Osteoblast (primary cell): ENCODE results near the gene LCN12. TPM values are rescaled to one million over a fixed set of nuclear protein-coding genes. Genes with fewer than 3 reads are reported as not detected.

Experiments
- DNase-seq: peaks from one replicate; pipeline ENCODE4 v3.0.0; 2011; ENCODE audit warnings: low spot score, mixed read lengths; ENCODE audit not compliant: insufficient read length; ENCODE audit errors: missing footprints
- H2AFZ ChIP-seq: 2 replicates; pipeline ENCODE4 v1.6.0; 2011; ENCODE audit warnings: mild to moderate bottlenecking, low read length
- H3K27ac ChIP-seq: 2 replicates; pipeline ENCODE4 v1.5.1; 2011; ENCODE audit warnings: mild to moderate bottlenecking, low read depth, low read length, moderate library complexity
- H3K27me3 ChIP-seq: 2 replicates; pipeline ENCODE4 v1.6.0; 2012; ENCODE audit warnings: mild to moderate bottlenecking, control low read depth, inconsistent platforms, low read length, moderate library complexity; ENCODE audit not compliant: insufficient read depth
- H3K36me3 ChIP-seq: 2 replicates; pipeline ENCODE4 v1.5.1; 2011; ENCODE audit warnings: mild to moderate bottlenecking, low read length, control low read depth, moderate library complexity; ENCODE audit not compliant: insufficient read depth
- H3K4me1 ChIP-seq: 2 replicates; pipeline ENCODE4 v1.5.1; 2011; ENCODE audit warnings: mild to moderate bottlenecking, low read length, control low read depth, moderate library complexity; ENCODE audit not compliant: insufficient read depth
- H3K4me2 ChIP-seq: 2 replicates; pipeline ENCODE4 v1.6.0; 2011; ENCODE audit warnings: mild to moderate bottlenecking, low read length; ENCODE audit not compliant: insufficient read depth
- H3K4me3 ChIP-seq: fragments of 200-600 bp; sonication (generic); 3 replicates; pipeline ENCODE4 v1.5.1; 2012; ENCODE audit warnings: mild to moderate bottlenecking, low read length, inconsistent platforms; ENCODE audit not compliant: insufficient read depth
- H3K79me2 ChIP-seq: 2 replicates; pipeline ENCODE4 v1.6.0; 2012; ENCODE audit warnings: mild to moderate bottlenecking, low read length, control low read depth, inconsistent platforms; ENCODE audit not compliant: insufficient read depth
- H3K9me3 ChIP-seq: 2 replicates; pipeline ENCODE4 v1.5.1; 2011; ENCODE audit warnings: low read depth, low read length, control low read depth
- H4K20me1 ChIP-seq: 2 replicates; pipeline ENCODE4 v1.6.0; 2012; ENCODE audit warnings: mild to moderate bottlenecking, low read length, control low read depth; ENCODE audit not compliant: insufficient read depth
- CTCF ChIP-seq: IDR thresholded peaks from 2 replicates; pipeline ENCODE4 v1.5.1; 2011; ENCODE audit warnings: mild to moderate bottlenecking, low read depth, low read length, moderate library complexity; ENCODE audit errors: extremely low read depth
- total RNA-seq: library from RNA; depleted of rRNA; stranded (reverse); fragments of >200 nt; gene quantifications from 2 replicates; pipeline ENCODE4 v1.2.3, GENCODE V29; 2012

The LCN12 gene
- total RNA-seq, 1 donor, result not detected

DNA sequence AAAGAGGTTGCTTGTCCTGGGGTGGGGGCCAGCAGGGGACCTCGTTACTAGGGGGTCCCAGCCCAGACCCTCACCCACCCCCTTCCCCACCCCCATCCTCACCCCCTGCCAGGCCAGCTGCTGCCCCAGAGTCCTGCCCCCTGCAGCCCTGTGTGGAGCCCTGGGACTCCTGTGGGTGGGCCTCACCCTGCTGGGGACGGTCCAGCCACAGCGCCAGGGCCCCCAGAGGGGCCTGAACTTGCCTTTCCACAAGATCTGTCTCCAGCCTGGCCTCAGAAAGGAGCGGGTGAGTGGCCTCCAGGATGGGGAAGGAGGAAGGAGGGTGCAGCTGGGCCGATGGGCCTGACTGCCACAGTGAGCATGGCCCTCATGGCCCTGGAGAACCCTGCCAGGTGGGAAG, 17.7 kb downstream of the LCN12 start:
- no peaks in the 10 kb centered on the region for H3K36me3 ChIP-seq
- no peak overlapping the region for H3K4me2 ChIP-seq
- DNase-seq, result no peak
- no peaks in the 10 kb centered on the region for H3K9me3 ChIP-seq
- H3K4me3 ChIP-seq, result no peak overlapping the region
- H3K27ac ChIP-seq, result no peak overlapping the region
- no peaks in the 10 kb centered on the region for H4K20me1 ChIP-seq
- no peaks in the 10 kb centered on the region for H3K4me1 ChIP-seq
- H3K79me2 ChIP-seq, result no peaks in the 10 kb centered on the region
- peaks cover 2% of the 10 kb centered on the region for H3K27me3 ChIP-seq
- TF ChIP-seq CTCF, result no peak
- no peak overlapping the region for H2AFZ ChIP-seq

- Histone ChIP-seq H3K27me3 (peaks cover 2% of the 10 kb centered on the region), H3K4me3 (no peak overlapping the region), H4K20me1 (no peaks in the 10 kb centered on the region), H3K9me3 (no peaks in the 10 kb centered on the region), H3K79me2 (no peaks in the 10 kb centered on the region), H3K27ac (no peak overlapping the region), H3K4me1 (no peaks in the 10 kb centered on the region), H2AFZ (no peak overlapping the region), H3K4me2 (no peak overlapping the region), H3K36me3 (no peaks in the 10 kb centered on the region)
- TF ChIP-seq CTCF, result no peak
- no peak for DNase-seq
Observed at GRCh38 chr9:136970361-136970760, 18.3 kb downstream of the LCN12 start.

DNA sequence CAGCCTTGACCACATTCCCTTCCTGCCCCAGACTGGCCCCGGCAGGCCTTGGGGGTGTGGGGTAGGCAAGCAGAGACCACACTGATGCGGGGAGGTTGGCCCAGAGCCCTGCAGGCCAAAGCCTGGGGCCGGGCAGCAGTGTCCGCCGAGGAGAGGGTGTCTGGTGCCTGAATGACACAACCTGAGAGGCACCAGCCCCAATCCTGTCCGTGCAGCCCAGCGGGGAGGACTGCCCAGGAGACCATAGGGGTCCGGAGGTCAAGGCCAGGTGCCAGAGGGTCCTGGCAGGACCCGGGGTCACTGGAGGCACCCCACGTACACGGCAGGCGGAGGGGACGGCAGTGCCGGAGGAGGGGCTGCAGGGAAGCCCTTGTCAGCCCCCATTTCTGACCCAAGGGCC, 19.7 kb downstream of the LCN12 start:
- no peaks in the 10 kb centered on the region for H4K20me1 ChIP-seq
- TF ChIP-seq CTCF, result no peak
- H3K27me3 ChIP-seq, result no peaks in the 10 kb centered on the region
- no peaks in the 10 kb centered on the region for H3K4me1 ChIP-seq
- no peak overlapping the region for H3K4me2 ChIP-seq
- H3K9me3 ChIP-seq, result no peaks in the 10 kb centered on the region
- H3K79me2 ChIP-seq, result no peaks in the 10 kb centered on the region
- no peak overlapping the region for H3K27ac ChIP-seq
- H3K4me3 ChIP-seq, result no peak overlapping the region
- H3K36me3 ChIP-seq, result no peaks in the 10 kb centered on the region
- no peak overlapping the region for H2AFZ ChIP-seq
- no peak for DNase-seq

- Histone ChIP-seq H2AFZ (no peak overlapping the region), H3K79me2 (no peaks in the 10 kb centered on the region), H4K20me1 (no peaks in the 10 kb centered on the region), H3K36me3 (no peaks in the 10 kb centered on the region), H3K4me3 (no peak overlapping the region), H3K9me3 (no peaks in the 10 kb centered on the region), H3K4me2 (no peak overlapping the region), H3K27ac (no peak overlapping the region), H3K27me3 (no peaks in the 10 kb centered on the region), H3K4me1 (no peaks in the 10 kb centered on the region)
- DNase-seq, result no peak
- no peak for TF ChIP-seq CTCF
Observed at GRCh38 chr9:136972335-136972734, 20.3 kb downstream of the LCN12 start.
